NCI-H2227 treated with DMSO at 0.1 percent for 48 hours (cell line): ENCODE measurements around the gene MED25.
"Not testable (repeated sequence)": the region's sequence is repeated elsewhere in the genome, so short reads cannot be mapped to it uniquely, and the experiment has no call there.

Source experiments
- DNase-seq: peaks from one replicate; lab custom pipeline; 2025; lab: John Stamatoyannopoulos, UW

MED25 gene

DNA sequence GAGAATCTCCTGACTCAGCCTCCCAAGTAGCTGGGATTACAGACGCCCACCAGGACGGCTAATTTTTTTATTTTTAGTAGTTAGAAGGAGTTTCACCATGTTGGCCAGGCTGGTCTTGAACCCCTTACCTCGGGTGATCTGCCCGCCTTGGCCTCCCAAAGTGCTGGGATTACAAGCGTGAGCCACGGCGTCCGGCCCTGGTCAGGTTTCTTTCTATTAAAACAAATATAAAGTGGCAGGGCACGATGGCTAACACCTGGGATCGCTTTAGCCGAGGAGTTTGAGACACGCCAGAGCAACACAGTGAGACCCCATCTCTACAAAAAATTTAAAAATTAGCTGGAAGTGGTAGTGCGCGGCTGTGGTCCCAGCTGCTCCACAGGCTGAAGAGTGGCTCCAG lies 1.5 kb upstream of the MED25 start:
- no peak for DNase-seq

DNA sequence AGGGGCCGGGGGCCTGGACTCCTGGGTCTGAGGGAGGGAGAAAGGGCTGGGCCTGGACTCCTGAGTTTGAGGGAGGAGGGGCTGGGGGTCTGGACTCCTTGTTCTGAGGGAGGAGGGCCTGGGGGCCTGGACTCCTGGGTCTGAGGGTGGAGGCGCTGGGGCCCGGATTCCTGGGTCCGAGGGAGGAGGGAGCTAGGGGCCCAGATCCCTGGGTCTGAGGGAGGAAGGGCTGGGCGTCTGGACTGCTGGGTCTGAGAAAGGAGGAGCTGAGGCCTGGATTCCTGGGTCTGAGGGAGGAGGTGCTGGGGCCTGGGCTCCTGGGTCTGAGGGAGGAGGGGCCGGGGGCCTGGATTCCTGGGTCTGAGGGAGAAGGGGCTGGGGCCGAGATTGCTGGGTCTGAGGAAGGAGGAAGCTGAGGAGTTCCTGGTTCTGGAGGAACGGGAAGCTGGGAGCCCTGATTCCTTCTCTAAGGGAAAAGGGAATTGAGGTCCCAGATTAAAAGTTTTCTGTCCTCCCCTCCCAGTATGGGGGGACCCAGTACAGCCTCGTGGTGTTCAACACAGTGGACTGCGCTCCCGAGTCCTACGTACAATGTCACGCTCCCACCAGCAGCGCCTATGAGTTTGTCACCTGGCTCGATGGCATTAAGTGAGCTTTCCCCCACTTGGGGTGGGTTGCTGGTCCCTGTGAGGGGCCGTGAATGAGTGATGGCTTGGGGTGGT lies 721 bp downstream of the MED25 start:
- DNase-seq, result no peak

DNA sequence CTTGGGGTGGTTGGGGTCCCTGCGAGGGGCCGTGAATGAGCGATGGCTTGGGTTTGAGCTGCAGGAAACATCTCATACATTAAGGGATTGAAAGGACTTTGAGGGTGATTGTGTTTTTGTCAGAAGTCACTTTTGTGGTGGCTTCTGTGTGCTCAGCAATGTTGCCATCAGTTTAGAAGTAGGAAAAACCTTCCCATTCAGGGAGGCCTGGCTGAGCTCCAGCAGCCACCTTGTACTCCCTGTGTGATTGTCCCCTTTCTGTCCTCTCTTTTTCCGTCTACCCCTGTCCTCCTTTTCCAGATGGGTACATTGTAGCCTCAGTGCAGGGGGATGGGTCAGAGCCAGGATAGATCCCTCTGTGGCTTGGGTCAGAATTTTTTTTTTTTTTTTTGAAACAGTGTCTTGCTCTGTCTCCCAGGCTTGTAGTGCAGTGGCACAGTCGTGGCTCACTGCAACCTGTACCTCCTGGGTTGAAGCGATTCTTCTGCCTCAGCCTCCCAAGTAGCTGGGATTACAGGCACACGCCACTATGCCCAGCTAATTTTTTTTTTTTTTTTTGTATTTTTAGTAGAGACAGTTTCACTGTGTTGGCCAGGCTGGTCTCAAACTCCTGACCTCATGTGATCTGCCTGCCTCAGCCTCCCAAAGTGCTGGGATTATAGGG lies 1.5 kb downstream of the MED25 start:
- not testable (repeated sequence) for DNase-seq

DNA sequence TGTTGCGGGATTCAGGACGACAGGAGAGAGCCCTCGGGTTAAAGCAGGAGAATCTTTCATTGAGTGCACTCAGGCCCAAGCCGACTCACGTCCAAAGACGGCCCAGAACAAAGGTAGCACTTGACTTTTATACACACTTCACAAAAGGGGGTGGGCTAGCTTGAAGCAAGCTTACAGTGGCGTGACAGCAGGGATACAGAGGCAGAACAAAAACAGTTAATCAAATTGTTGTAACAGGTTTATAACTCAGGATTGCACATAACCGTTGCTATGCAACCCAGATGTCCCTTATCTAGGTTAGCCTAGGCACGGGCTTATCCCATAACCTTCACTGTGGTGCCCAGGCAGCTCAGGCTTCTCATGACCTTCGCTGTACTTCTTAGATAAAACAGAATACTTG lies 2.0 kb downstream of the MED25 start:
- no peak for DNase-seq

DNA sequence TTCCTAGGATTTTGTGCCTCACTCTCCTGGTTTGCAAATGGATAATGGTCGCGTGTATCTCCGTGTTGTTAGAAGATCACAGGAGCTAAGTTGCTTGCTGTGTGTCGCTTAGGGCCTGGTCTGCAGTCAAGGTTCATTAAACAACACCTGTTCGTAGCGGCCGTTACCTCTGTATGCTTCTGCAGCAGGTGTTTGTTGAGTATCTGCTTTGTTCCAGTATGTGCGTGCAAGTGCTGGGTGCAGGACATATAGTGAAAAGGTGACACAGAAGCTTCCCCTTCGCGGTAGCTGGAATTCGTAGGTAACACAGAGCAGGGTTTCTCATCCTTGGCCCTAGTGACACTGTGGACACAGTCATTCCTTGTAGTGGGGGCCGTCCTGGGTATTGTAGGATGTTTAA lies 5.4 kb downstream of the MED25 start:
- DNase-seq, result no peak

DNA sequence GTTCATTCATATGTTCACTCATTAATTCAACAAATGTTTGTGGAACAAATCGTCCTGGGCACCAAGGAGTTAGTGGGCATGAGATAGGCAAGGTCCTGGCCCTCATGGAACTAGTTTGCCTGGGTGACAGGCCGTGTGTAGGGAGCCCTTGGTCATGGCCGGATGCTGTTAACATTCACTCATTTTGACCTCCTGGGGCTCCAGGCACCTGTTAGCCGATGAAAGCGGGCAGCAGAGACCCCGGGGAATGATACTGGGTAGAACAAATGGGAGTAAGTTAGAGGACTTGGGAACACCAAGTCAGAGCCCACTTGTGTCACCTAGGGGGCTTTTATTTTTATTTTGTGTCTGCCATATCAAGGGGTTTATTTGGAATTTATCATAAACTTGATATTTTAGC lies 6.6 kb downstream of the MED25 start:
- no peak for DNase-seq

DNA sequence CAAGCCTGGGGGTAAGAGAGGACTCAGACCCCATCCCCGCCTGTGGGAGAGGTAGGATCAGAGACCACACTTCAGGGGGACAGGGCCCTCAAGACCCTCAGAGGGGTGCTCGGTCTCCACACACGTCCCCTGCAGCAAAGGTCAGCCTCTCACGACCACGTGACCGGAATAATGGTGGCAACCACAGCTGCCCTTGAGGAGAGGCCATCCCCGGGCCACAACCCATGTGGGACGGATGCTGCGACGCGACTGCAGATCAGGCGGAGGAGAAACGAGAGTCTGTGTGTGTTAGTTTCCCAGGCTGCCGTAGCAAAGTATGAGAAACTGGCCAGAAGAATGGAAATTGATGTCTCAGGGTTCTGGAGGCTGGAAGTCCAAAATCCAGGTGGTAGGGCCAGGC lies 8.9 kb downstream of the MED25 start:
- DNase-seq, result no peak

DNA sequence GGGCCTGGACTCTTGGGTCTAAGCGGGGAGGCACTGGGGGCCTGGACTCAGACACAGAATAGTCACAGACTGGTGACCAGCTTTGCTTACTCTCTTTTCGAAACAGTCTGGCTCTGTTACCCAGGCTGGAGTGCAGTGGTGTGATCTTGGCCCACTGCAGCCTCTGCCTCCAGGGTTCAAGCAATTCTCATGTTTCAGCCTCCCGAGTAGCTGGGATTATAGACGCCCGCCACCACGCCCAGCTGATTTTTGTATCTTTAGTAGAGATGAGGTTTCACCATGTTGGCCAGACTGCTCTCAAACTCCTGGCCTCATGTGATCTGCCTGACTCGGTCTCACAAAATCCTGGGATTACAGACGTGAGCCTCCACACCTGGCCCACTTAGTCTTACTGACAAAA lies 11.1 kb downstream of the MED25 start:
- DNase-seq, result no peak

DNA sequence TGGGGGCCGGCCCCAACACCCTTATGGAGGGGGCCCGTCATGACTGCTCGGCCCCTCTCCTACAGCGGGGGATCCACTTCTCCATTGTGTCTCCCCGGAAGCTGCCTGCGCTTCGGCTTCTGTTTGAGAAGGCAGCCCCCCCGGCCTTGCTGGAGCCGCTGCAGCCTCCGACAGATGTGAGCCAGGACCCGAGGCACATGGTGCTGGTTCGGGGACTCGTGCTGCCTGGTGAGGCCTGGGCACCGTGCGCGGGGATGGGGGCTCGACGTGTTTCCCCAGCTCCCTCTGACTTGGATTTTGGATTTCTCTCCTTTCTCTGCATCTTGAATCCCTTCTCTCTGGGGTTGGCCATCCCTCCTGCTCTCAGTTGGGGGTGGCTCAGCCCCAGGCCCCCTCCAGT lies 11.6 kb downstream of the MED25 start:
- no peak for DNase-seq

DNA sequence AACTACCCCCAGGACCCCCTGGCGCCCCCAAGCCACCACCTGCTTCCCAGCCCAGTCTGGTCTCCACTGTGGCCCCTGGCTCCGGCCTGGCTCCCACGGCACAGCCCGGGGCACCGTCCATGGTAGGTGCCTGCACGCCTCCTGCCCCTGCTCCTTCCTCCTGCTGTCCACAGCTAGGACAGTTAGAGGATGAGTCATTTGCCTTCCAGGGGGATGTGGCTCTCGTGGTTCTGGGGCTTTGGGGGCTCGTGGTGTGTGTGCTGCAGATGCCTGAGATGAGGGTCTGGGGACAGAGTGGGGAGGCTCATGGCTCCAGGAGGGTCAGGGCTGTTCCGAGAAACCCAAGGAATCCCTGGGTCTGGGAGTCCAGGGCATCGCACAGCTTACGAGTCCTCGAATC lies 12.7 kb downstream of the MED25 start:
- no peak for DNase-seq

DNA sequence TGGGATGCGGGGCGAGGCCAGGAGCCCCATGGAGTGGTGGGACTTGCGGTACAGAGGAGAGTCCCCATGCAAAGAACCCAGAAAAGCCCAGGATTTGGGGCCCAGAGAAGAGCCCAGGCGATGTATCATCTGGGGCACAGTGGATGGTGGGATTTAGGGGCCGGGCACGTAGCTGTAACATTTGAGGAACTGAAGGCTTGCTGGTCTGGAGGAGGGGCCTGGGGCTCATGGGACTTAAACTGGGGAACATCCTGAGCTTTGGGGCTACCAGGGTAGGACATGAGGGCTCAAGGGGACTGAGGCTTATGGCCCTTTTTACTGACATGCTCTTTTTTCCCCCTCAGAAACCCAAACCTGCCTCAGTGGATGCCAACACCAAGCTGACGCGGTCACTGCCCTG lies 13.5 kb downstream of the MED25 start:
- DNase-seq, result no peak

DNA sequence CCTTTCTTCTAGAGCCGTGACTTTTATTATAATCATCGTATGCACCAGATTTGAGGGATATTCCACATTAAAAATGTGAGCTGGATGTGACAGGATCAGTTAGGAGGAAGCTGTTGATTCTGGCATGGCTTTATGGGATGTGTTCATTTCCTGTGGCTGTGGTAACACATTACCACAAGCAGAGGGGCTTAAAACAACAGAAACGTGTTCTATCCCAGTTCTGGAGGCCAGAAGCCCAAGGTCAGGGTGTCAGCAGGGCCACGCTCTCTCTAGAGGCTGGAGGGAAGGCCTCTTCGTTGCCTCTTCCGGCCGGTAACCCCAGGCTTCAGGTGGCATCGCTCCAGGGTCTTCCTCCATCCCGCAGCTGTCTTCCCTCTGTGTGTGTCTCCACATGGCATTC lies 14.5 kb downstream of the MED25 start:
- DNase-seq, result no peak

DNA sequence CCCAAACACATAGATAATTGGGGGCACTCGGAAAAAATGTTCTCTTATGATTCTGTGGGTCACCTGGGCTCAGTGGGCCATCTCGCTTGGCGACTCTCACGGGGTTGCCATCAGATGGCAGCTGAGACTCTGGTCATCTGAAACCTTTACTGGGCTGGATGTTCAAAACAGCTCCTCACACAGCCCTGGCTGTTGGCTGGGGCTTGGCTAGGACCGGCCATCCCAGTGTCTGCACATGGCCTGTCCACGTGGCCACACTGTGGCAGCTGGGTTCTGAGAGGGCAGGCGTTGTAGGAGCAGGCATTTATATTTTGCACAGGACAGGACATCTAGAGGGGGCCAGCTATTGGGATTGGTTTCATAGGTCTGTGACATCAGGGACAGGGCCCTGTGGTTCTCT lies 15.5 kb downstream of the MED25 start:
- DNase-seq, result no peak

DNA sequence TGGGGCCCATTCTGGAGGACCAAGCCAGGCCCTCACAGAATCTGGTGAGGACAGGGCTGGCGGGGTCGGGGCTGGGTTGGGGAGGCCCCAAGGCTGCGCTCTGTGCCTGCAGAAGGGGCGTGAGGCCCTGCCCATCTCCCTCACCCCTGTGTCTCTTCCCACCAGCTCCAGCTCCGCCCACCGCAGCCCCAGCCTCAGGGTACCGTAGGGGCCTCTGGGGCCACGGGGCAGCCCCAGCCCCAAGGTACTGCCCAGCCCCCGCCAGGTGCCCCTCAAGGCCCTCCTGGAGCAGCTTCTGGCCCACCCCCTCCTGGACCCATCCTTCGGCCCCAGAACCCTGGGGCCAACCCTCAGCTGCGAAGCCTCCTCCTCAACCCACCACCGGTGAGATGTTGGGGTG lies 17.5 kb downstream of the MED25 start:
- DNase-seq, result no peak

DNA sequence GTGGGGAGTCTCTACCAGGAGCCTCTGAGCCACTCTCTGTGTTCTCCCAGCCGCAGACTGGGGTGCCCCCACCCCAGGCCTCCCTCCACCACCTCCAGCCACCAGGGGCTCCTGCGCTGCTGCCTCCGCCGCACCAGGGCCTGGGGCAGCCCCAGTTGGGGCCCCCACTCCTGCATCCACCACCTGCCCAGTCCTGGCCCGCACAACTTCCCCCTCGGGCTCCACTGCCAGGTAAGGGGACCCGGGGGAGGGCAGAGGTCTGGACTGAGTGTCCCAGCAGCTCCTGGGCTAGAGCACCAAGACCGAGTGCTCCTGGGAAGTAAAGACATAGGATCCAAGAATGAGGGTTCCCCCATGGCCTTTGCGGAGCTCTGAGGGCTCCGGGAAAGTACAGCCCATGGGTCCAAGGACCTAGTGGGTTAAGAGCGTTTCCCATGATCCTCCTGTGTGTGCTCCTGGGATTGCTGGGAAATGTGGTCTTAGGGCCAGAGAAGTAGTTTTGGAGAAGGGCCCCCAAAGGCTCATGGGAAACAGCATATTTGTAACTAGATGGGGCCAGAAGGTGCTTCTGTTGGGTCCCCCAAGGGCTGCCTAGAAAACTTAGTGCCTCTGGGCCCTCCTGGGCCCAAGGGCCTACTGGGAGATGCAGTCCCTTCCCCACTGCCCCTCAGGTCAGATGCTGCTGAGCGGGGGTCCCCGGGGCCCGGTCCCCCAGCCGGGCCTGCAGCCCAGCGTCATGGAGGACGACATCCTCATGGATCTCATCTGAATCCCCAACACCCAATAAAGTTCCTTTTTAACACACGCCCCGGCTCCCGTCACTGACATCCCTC lies 18.3 kb downstream of the MED25 start:
- DNase-seq, result no peak

DNA sequence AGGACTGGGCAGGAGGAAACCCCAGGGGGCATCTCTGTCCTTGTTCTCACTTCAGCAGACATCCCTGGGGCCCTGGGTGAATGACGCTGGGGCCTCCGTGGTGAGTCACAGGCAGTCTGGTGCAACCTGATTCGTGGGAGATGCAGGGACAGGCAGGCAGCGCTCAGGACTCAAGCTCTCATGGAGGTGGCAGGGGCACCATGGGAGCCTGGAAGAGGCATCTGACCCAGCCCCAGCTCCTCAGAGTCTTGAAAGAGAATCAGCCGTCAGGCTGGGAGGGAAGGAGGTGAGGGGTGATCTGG lies 18.9 kb downstream of the MED25 start:
- DNase-seq, result no peak

DNA sequence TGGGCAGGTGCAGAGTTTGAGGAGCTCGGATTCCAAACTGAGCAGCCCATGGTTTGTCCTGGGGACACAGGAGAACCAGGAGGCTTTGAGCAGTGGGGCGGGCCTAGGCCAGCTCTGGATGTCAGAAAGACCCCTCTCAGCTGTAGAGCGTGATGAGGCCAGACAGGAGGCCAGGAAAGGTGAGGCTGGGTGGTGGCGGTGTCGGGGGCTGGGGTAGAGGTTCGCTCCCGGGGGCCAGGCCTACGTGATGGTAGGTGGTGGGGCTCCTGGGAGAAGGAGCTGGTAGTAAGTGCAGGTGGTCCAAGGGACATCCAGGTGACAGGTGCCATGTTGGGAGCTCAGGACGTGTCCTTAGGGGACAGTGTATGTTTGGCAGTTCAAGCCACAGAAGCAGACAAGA lies 19.3 kb downstream of the MED25 start:
- DNase-seq, result no peak

DNA sequence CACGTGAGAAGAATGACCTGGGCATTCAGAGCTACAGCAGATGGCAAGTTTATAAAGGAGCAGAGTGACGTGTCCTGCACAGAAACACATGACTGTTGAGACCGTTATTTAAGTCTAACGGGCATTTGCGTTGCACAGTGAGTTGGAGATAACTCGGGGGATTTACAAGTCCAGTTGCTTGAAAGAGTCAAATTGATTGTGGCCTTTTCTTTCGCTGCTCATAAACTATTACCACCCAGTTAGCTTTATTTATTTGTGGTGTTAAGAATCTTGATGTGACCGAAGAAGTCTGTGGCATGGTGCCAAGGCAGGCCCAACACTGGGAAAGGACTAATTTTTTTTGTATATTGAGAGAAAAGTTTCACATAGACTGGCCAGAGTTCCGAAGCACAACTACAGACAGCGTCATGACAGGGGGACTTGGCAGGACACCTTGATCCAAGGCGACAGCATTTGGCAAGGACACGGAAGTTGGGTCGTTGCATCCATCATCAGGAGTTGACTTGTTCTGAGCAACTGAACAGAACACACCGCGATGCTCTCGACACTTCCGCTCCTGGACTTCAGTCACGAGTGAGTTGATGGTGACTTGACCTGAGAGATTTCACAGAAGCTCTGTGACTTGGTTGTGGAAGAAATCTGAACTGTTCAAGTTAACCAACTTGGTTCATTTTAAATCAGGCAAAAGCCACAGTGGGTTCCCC lies 20.9 kb downstream of the MED25 start:
- no peak for DNase-seq

DNA sequence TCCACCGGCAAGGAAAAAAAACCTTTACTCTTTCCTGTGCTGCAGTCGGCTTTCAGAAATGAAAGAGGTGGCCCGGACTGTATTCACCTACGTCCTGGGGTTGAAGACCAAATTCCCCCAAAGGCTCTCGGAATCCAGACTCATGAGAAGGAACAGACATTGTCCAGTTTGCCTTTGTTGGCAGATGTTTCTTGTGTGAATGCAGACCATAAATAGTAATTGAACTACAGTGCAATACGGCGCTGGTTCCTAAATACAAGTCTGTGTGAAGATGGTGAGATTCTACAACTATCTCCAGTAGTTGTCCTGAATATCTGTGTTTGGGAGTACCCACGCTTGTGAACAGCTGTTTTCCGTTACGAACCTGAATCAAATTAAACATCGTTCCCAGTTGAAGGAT lies 21.6 kb downstream of the MED25 start:
- no peak for DNase-seq

DNA sequence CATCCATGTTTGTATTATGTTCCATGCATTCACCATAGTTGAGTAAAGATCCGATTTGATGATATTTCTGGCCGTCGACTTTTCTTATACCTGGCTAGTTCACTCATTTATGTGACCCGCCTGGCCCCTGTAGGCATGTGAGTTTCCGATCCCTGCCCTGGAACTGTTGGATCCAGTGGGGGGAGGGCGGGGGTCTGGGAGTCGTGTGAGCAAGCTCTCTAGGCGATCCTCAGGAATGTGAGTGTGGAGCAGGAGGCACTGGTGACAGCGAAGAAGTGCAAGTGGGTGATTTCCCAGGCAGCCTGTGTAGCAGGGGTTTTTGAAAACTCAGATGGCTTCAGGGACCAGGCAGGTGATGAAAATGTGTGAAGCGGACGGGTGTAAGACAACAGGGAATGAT lies 22.2 kb downstream of the MED25 start:
- DNase-seq, result no peak

DNA sequence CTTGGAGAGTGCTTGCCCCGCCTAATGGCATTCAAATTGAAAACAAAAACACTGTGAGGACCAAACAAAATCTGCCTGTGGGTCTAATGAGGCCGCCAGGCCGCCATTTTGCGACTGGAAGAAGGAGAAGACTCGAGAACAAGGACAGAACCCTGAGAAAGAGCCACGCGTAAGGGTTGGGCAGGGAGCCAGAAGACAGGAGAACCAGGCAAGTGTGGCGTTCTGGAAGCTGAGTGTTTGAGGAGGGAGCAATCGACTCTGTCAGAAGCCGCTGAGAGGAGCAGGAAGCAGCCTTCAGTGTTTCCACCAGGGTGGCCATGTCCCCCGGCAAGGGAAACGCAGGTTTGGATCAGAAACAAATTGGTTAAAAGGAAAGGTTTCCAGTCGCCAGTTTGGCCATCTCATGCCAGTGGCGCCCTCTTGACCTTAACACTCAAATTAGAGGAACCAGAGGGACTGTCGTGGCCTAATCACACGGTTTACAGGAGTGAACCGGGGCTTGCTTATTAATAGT lies 22.7 kb downstream of the MED25 start:
- DNase-seq, result no peak

DNA sequence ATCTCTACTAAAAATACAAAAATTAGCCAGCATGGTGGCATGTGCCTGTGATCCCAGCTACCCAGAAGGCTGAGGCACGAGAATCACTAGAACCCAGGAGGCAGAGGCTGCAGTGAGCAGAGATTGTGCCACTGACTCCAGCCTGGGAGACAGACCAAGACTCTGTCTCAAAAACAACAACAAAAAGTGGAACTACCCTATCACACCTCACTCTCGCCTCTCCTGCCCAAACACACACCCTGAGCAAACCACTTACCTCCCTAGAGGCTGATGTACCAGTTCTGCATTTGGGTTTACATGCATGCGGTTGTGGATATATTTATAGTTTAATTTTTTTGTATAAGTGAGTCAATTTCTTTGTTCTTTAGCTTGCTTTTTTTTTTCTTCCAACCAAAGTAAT lies 25.2 kb downstream of the MED25 start:
- no peak for DNase-seq
